Hematopoietic multipotent progenitor cell treated with erythropoietin and hydrocortisone succinate and interleukin-3 and kit ligand, for 8 days (in vitro differentiated cells): ENCODE measurements around the gene RUNX1.

Experiments
- DNase-seq: peaks from one replicate; pipeline ENCODE4 v3.0.0-alpha.2; 2015

Gene RUNX1

DNA sequence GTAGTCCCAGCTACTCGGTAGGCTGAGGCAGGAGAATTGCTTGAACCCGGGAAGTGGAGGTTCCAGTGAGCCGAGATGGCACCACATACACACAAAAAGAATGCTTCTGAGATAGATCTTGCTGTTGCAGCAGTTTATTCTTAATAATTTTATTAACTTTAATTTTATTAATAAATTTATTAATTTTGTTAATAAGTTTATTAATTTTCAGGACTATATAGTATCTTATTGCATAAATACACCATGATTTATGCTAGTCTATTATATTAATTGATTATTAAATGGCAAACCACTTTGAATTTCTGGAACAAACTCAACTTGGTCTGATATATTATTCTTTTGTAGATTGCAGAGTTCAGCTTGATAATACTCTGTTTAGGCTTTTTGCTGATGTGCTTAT lies 280.8 kb downstream of the RUNX1 start:
- DNase-seq: no peak

GRCh38 chr21:34766862-34767261 lies 282.2 kb downstream of the RUNX1 start:
- DNase-seq: no peak

DNA sequence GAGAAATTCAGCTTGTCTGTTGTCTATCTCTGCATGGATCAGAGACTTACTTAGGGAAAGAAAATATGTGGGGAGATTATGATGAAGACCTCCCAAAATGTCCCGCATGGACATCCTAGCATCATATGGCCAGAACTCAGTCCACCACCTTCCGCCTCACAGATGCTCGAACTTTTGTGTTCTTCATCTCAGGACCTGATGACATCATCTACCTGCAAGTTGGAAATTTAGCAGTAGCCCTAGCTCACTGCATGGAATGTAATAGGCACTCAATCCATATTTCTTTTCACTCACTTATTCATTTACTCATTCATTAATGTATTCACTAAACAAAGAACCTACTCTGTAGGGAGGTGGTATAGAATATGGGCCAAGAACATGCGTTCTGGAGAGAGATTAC lies 283.5 kb downstream of the RUNX1 start:
- no peak for DNase-seq

GRCh38 chr21:34764715-34765284 lies 284.3 kb downstream of the RUNX1 start:
- DNase-seq: no peak

DNA sequence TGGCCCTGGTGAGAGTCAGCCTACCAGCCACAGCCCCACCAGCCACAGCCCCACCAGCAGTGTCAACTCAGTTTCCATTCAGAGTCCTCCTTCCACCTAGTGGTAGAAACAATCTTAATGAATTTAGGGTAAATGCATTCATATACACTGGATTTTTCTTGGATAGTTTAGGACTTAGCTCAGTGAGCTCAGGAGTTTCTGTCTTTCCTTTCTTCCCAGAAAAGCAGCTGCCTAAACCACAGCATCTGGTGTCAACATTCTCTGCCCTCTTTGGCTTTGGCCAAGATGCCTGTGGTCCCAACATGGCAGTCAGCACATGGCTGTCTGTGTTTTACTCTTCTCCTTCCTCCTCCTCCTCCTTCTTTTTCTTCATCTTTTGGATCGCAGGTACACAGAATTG lies 286.3 kb downstream of the RUNX1 start:
- DNase-seq: no peak

DNA sequence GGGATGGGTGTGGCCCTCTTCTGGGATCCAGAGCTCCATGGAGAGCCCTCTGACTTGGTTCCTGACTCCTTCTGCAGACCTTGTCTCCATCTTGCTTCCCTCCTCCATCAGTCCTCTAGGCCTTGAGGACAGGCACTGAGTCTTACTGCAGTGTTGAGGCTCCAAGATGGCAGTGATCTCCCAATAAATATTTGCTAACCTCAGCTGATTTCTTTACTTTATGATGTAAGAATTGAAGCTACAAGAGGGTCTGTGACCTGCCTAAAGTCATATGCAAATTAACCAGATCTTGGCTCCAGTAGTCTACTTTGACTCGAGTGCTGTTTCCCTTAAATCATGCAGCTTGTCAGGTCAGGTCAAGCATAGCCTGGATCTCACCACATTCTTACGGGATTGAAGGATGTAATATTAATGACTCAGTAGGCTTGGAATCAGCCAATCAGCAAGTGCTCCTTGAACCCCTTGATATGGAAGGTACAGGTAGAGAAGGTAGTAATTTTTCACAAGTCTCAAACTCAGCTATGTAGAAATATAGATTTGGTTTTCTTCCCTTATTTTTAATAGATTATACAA lies 287.3 kb downstream of the RUNX1 start:
- DNase-seq: no peak

DNA sequence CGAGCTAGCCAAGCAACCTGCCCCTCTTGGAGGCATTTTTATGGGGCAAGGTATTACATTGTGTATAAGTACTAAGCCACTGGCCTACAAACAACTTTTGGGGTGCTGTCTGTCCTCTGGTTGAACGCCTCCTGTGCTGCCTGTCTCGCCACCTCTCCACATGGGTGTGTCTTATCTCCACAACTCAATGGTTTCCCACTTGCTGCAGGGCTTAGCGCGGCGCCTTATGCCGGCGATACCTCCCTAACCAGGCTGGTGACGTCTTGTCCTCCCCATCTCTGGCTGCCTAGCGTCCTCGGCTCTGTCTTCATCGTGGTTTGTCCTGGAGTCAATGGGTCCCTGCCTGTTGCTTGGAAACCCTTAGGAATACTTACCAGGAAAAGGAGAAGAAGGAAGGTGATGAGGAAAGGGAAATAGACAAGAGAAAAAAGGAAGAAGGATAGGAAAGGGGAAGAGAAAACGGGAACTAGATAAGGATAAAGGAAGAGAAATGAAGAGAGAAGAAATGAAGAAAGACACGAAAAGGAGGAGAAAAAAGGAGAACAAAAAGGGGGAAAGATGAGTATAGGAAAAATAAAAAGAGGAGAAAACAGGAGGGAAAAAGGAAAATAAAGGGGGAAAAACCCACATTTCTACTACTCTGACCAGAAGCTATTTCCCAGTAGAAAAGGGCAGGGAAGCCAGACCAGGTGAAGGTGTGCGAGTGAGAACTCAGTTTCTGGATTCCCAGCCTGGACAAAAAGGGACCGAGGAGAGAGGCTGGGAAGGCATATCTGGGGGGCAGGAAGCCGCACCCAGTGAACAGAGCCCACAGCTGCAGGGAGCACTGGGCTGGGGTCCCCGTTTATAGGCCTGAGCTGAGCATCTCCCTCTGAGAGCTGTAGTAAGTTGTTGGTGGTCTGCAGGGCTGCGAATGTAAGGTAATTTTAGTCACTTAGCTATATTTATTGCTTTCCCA lies 294.1 kb downstream of the RUNX1 start:
- DNase-seq: no peak

- no peak for DNase-seq
These were observed 300.2 kb downstream of the RUNX1 start for GRCh38 chr21:34748862-34749261.

DNA sequence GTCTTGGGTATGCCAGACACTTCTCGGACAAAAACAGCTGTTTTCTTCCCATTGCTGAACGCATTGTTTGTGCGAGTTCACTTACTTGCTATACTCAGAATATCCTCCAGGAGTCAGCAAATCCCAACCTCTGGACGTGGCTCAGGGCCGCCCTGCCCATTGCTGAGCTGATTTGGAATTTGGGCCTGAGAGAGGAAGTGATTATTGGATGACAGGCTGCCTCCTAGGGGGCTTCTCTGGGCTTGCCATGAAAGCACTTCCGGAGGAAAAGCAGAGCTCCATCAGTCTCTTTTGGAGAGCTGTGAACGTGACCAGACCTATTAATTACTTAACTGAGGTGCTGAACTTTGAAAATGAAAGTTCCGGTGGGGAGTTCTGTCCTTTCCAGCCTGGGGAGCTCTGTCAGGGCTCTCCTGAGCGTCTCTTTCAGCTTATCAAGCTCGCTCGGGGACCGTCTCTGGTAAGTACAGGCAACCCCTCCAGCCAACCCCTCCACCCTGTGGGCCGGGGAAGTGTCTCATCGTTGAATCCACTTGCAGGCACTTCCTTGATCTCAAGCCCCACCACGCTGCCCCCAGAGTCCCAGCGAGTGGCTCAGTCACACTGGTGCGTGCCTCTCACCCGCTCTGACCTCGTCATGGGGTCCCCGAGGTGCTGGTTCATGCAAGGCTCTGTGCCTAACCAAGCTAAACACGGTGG lies 303.4 kb downstream of the RUNX1 start:
- peak; percentile 75 for DNase-seq

DNA sequence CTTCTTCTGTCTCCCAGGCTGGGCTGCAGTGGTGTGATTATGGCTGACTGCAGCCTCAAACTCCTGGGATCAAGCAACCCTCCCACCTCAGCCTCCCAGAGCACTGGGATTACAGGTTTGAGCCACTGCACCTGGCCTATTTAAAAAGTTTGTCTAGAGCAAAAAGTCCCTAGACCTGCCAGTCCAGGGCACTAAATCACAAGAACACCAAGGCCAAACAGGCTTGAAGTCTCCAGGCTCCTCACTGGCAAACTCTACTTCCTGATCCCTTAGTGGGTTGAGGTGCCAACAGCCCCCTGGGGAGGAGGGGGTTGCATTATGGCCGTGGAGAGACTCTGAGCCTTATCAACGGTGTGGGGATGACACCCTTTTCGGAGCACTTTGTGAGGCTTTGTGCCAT lies 304.3 kb downstream of the RUNX1 start:
- DNase-seq: no peak

- no peak for DNase-seq
These were observed 305.3 kb downstream of the RUNX1 start for GRCh38 chr21:34743831-34744230.

- no peak for DNase-seq
These were observed 305.8 kb downstream of the RUNX1 start for GRCh38 chr21:34743285-34743684.

DNA sequence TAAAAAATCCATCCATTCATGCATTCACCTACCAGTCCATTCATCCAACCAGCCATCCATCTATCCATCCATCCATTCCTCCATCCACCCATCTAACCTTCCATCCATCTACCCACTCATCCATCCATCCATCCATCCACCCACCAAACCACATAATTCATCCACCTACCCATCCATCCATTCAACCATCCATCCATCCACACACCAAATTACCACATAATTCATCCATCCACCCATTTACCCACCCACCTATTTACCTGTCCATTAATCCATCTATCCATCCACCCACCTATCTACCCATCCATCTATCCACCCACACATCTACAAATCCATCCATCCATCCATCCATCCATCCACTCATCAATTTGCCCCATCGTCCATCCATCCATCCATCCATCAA lies 308.9 kb downstream of the RUNX1 start:
- no peak for DNase-seq
